GM19328 (cell line): ENCODE results near the gene ZEB2.
A peak's percentile ranks its signal among the peaks of the same experiment; 100 is the strongest.

Source experiments
- ATAC-seq: cut with Tn5 transposase; IDR thresholded peaks from one replicate; pipeline ENCODE4 v1.9.1; 2021; ENCODE audit warnings: mild to moderate bottlenecking, moderate library complexity; ENCODE audit not compliant: unreplicated experiment

The ZEB2 gene

GRCh38 chr2:144472046-144472412 lies 47.9 kb downstream of the ZEB2 start:
- no peak for ATAC-seq

DNA sequence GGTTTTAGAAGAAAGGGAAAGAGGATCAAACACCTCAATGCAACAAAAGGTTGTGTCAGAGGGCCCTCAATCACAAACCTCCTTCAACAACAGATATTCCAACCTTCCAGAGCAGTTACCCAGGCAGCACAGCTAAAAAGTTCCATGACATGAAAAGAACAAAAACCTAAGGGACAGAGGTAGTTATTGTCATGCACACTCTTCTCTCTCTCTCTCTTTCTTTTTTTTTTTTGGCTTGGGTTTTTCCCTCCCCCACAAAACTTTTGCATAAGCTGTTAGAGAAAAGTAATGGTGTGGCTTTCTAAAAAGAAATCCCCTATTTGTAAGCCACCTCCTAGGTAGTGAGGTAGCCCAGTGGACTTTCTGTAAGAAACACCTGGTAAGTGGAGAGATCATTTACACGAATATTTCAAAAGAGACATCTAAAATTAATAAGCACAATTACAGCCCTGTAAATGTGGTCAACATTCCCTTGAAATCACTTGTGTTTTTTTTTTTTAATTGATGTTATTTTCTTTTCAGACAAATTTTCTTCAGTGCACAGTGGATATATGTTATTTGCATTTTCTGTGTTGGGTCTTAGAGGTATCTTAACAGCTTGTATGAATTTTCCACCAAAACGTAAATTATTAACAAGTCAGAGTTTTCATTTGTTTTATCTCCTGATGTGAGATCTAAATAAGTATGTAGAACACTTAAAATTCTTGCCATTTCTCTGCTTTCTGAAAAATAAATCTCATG lies 48.4 kb downstream of the ZEB2 start:
- peak; percentile 55 for ATAC-seq

- ATAC-seq, result no peak
These were observed 49.1 kb downstream of the ZEB2 start for GRCh38 chr2:144470816-144471215.

GRCh38 chr2:144470334-144470733 lies 49.6 kb downstream of the ZEB2 start:
- ATAC-seq, result no peak

DNA sequence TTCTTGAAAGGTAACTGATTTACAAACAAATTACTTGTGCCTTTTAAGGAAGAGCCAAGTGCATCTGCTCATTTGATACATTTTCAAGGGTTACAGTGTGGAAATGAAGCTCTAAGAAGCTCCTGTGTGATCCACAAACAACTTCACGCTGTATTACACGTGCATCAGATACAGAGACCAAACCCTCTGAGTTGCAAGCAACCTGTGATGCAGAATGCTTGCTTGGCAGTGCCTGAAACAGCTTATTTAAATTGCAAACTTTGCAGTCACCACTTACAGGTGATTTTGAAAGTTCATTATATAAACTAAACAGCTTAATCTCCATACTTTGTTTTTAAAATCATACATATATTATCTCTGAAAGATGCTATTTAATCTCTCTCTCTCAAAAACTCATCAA lies 50.1 kb downstream of the ZEB2 start:
- ATAC-seq, result no peak

DNA sequence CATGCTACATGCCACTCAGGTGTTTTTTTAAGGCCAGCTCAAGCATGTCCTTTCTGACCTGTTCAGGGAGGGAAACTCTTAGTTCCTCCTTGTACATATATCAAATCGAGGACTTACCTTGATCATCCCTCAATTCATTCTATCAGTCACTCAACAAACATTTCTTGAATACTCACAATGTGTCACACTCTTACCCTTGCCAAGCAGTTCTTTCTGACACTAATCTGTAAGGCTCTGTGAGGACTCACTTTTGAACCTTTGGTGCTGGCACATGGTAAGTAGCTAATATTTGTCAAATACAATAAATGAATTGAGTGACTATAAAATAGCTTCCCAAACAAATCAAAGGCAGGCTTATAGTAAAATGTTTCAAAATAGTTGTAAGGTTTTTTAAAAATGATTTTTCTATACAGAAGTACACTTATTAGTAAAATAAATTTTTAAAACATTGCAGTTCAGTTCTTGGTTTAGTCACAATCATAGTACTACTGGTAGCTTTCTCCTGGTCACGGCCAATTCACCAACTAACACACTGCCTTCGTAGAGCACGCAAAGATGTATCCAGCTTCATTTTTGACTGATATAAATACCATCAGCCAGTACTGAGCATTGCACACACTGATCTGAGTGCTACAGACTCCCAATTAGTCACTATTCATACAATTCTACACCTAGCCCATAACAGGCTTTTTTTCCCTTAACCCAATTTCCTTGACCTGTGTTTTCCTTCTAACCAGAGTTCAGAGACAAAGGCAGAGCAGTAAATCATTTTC lies 50.9 kb downstream of the ZEB2 start:
- no peak for ATAC-seq

GRCh38 chr2:144467502-144468137 lies 52.3 kb downstream of the ZEB2 start:
- ATAC-seq, result no peak

DNA sequence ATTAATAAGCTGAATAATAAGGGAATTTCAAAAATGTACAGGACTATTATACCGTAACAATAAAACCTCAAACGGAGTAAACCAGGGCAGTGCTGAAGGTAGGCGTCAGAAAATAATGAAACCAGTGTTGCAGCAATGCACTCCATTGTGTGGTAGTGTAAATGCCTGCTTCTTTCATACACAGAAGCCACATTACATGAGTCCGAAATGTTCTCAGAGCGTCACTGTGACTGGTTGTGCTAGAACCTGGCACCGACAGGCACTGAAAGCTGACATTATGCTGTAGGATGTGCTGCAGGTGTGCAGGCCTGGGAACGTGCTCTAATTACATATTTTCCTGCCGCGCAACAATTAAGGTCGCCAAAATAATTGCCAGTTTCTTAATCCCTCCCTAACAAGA lies 53.3 kb downstream of the ZEB2 start:
- no peak for ATAC-seq

- ATAC-seq, result no peak
These were observed 54.2 kb downstream of the ZEB2 start for GRCh38 chr2:144465749-144466148.

- ATAC-seq, result no peak
These were observed 55.2 kb downstream of the ZEB2 start for GRCh38 chr2:144464730-144465129.

DNA sequence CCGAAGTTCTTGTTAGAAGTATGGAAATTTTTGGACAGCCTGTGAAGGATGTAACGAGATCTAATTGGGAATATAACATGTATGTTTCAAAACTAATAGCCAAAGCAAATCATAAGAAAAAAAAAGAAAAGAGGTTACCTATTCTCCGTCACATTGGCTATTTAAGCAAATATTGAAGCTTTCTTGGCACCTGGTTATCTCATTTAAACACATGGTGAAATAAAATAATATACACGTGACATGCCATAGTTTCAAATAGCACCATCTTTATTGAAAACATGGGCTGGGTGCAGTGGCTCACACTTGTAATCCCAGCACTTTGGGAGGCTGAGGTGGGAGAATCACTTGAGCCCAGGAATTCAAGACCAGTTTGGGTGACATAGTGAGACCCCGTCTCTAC lies 56.7 kb downstream of the ZEB2 start:
- ATAC-seq, result no peak

DNA sequence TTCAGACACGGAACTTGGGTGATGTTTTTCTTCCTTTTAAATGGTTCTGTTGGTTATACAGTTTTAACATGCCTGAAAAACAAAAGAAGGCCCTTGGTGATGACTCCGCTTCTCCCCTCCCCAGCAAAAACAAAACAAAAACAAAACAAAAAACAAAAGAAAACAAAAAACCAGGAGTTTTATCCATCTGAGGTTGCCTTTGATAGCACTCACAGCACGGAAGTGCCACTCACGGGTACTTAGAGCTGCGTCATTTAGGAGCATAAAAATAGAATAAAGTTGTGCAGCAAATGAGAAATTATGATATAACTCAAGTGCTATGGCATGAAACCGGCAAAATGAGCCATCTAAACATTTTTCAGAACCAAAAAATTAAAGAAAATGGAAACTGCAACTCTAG lies 57.7 kb downstream of the ZEB2 start:
- ATAC-seq, result no peak

- ATAC-seq, result no peak
These were observed 58.6 kb downstream of the ZEB2 start for GRCh38 chr2:144461308-144461766.

- no peak for ATAC-seq
These were observed 59.1 kb downstream of the ZEB2 start for GRCh38 chr2:144460727-144461307.

DNA sequence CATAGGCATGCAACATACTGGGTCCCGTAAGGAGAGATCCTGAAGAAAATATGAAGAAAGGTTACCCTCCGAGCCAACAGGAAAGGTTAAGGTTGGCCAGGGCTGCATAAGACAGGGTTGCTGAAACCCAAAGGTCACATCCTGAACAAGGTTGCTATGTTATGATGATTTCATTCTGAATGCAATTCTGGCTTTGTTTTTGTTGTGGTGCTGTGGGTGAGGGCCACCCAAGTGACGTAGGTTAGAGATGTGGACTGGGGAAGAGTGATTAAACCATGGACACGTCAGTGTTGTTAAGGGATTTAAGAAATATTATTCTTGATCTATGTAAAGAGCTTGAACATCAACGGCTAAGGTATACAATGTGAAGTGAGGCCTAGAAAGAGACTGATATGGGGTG lies 60.0 kb downstream of the ZEB2 start:
- no peak for ATAC-seq

GRCh38 chr2:144459286-144459685 lies 60.6 kb downstream of the ZEB2 start:
- ATAC-seq, result no peak

- ATAC-seq, result no peak
These were observed 61.4 kb downstream of the ZEB2 start for GRCh38 chr2:144458541-144458940.

DNA sequence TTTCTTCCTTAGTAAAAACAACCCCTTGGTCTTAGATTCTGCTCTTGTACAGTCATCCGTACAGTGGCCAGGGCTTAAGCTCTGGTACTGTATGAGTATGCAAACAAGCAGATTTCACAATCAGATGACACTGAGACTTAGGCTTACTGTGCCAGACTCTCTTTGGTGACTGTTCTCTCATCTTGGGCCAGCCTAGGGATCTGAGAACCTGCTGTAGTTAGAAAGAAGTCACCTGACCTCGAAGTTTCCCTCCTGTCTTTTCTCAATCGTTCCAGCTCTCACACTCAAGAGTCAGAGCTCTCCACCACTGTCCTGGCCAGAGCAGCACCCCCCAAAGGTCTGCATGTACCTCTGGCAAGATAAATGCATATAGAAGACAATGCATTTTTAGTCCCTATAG lies 63.2 kb downstream of the ZEB2 start:
- no peak for ATAC-seq

DNA sequence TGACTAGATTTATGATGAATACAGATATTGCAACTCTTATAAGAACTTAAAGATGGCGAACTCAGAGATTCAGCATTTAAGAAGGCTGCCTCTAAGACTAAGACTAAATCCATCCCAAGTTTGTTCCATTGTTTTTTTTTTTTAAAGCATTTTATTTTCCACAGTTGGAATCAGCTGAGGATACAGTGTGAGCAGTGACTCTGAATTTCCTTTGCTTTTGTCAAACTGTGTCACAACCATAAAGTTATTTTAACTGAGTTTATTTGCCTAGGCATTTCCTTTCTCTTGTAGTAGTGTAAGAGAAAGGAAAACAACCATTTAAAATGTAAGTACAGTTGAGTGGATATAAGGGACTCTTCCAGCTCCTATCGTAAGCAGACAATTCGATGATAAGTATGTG lies 63.9 kb downstream of the ZEB2 start:
- no peak for ATAC-seq

GRCh38 chr2:144454466-144455287 lies 65.2 kb downstream of the ZEB2 start:
- no peak for ATAC-seq
